Measurements from ENCODE around the gene HAVCR1. TPM values are rescaled to one million over a fixed set of nuclear protein-coding genes. Genes with fewer than 3 reads are reported as not detected.

HAVCR1 gene
- total and polyA plus RNA-seq, 5 donors: not detected

Other genes with a start within 250 kb of the HAVCR1 start
- gene PPP1R2B, start 208.8 kb downstream of the HAVCR1 start, total RNA-seq: not detected
- gene PPP1R2B, start 208.8 kb downstream of the HAVCR1 start, polyA plus RNA-seq: not detected
- gene TIMD4, start 95.9 kb downstream of the HAVCR1 start, total RNA-seq: 1 to 10 TPM in 2 of 4 donors, under 1 TPM in 2; 0.50 to 1.4 (median 0.98) TPM
- gene TIMD4, start 95.9 kb downstream of the HAVCR1 start, polyA plus RNA-seq: 0.07 TPM
- gene HAVCR2, start 49.9 kb upstream of the HAVCR1 start, total RNA-seq: 1 to 10 TPM; 4.7 to 5.2 (median 4.9) TPM
- gene HAVCR2, start 49.9 kb upstream of the HAVCR1 start, polyA plus RNA-seq: 1.8 TPM
- gene MED7, start 83.7 kb upstream of the HAVCR1 start, total RNA-seq: 10 to 100 TPM in 3 of 4 donors, 1 to 10 TPM in 1; 9.6 to 10.6 (median 10.2) TPM
- gene MED7, start 83.7 kb upstream of the HAVCR1 start, polyA plus RNA-seq: 14.3 TPM
- gene GARIN3, start 107.1 kb upstream of the HAVCR1 start, total RNA-seq: not detected
- gene GARIN3, start 107.1 kb upstream of the HAVCR1 start, polyA plus RNA-seq: not detected
- 1 to 10 TPM in 1 of 4 donors, under 1 TPM in 3; 0.62 to 1.6 (median 0.84) TPM for gene ITK, start 121.7 kb upstream of the HAVCR1 start, total RNA-seq
- gene ITK, start 121.7 kb upstream of the HAVCR1 start, polyA plus RNA-seq: 0.34 TPM
- 10 to 100 TPM; 33.4 to 43.8 (median 37.2) TPM for gene CYFIP2, start 207.0 kb upstream of the HAVCR1 start, total RNA-seq
- gene CYFIP2, start 207.0 kb upstream of the HAVCR1 start, polyA plus RNA-seq: 27.4 TPM